Naive thymus-derived CD8-positive, alpha-beta T cell (primary cell): ENCODE data around the gene AKNAD1. TPM values are rescaled to one million over a fixed set of nuclear protein-coding genes. Genes with fewer than 3 reads are reported as not detected.
A peak's percentile ranks its signal among the peaks of the same experiment; 100 is the strongest.
"Not testable (repeated sequence)": the region's sequence is repeated elsewhere in the genome, so short reads cannot be mapped to it uniquely, and the experiment has no call there.

Experiments
- ATAC-seq, 2 donors: fragments of 150-1000 bp; cut with Tn5 transposase in 1 of 2; sonication (Bioruptor Pico), chemical (Tn5 transposase) in 1 of 2; 1 replicate in 1 of 2; 2 replicates in 1 of 2; pipeline ENCODE4 v1.10.0; 2021; ENCODE audit warnings: mild to moderate bottlenecking in 2 of 2, moderate library complexity in 2 of 2
- POLR2A ChIA-PET: fragments of 350-600 bp; sonication (Branson Sonifier 250); formaldehyde crosslinking; loops from one replicate; lab custom pipeline; 2021; ENCODE audit warnings: antibody characterized with exemption; lab: Charles Lee
- DNase-seq, 10 donors: peaks; one replicate each; pipeline versions ENCODE4 v3.0.0 to v3.0.0-alpha.2; 2020 to 2022
- H3K27ac Mint-ChIP-seq, 10 donors: one replicate each; pipeline ENCODE4 v1.8.0; 2020 to 2022; ENCODE audit warnings: mild to moderate bottlenecking in 10 of 10, mixed read lengths in 10 of 10, moderate library complexity in 4 of 10, inconsistent platforms in 1 of 10
- H3K27me3 Mint-ChIP-seq, 5 donors: one replicate each; pipeline ENCODE4 v1.8.0; 2021 to 2022; ENCODE audit warnings: mixed read lengths in 5 of 5
- H3K36me3 Mint-ChIP-seq, 3 donors: one replicate each; pipeline ENCODE4 v1.8.0; 2020 to 2022; ENCODE audit warnings: mixed read lengths in 3 of 3, mild to moderate bottlenecking in 2 of 3, inconsistent platforms in 1 of 3
- H3K4me1 Mint-ChIP-seq, 4 donors: one replicate each; pipeline ENCODE4 v1.8.0; 2021 to 2022; ENCODE audit warnings: mixed read lengths in 4 of 4
- H3K4me3 Mint-ChIP-seq, 10 donors: one replicate each; pipeline ENCODE4 v1.8.0; 2020 to 2022; ENCODE audit warnings: mild to moderate bottlenecking in 10 of 10, mixed read lengths in 10 of 10, moderate library complexity in 6 of 10, inconsistent platforms in 1 of 10
- H3K9me3 Mint-ChIP-seq, 9 donors: one replicate each; pipeline ENCODE4 v1.8.0; 2020 to 2022; ENCODE audit warnings: mixed read lengths in 9 of 9, mild to moderate bottlenecking in 3 of 9, inconsistent platforms in 1 of 9, moderate library complexity in 1 of 9
- polyA plus RNA-seq, 3 donors: library from polyadenylated mRNA; unstranded; fragments of 300-500 nt; fragmentation: Illumina TruSeq; gene quantifications; one replicate each; pipeline ENCODE4 v1.2.3, GENCODE V29; 2021
- total RNA-seq, 8 experiments: library from RNA in 2 of 8; stranded (reverse) in 2 of 8; gene quantifications; one replicate each; pipeline ENCODE4 v1.2.3 and lab custom pipeline; 2021 to 2026

Gene AKNAD1
- total and polyA plus RNA-seq, 5 experiments from 2014 or later = not detected

GRCh38 chr1:108791790-108792189, 65.1 kb downstream of the AKNAD1 start:
- Mint-ChIP-seq H3K4me1 (no peaks in the 10 kb centered on the region), H3K4me3 (no peak overlapping the region), H3K9me3 (peaks cover 6 to 34% (median 16%) of the 10 kb centered on the region in 9 donors), H3K27me3 (no peaks in the 10 kb centered on the region), H3K36me3 (peaks cover 34 to 95% (median 69%) of the 10 kb centered on the region in 3 donors), H3K27ac (no peak overlapping the region)
- DNase-seq (no peak), ATAC-seq (no peak)
- POLR2A ChIA-PET = no interaction called here

GRCh38 chr1:108785880-108786279, 71.0 kb downstream of the AKNAD1 start:
- no peak overlapping the region for H3K4me3 Mint-ChIP-seq
- no peaks in the 10 kb centered on the region for H3K4me1 Mint-ChIP-seq
- H3K36me3 Mint-ChIP-seq = peaks cover 41 to 96% (median 89%) of the 10 kb centered on the region in 3 donors
- H3K27me3 Mint-ChIP-seq = no peaks in the 10 kb centered on the region
- ATAC-seq (no peak), DNase-seq (no peak)
- peaks cover 17 to 46% (median 23%) of the 10 kb centered on the region in 9 donors for H3K9me3 Mint-ChIP-seq
- H3K27ac Mint-ChIP-seq = no peak overlapping the region
- POLR2A ChIA-PET = no interaction called here

- ATAC-seq = no peak
- no peak for DNase-seq
- Mint-ChIP-seq H3K27me3 (no peaks in the 10 kb centered on the region), H3K36me3 (peaks cover 35 to 96% (median 87%) of the 10 kb centered on the region in 3 donors), H3K27ac (no peak overlapping the region), H3K4me1 (no peaks in the 10 kb centered on the region), H3K9me3 (peaks cover 14 to 40% (median 23%) of the 10 kb centered on the region in 9 donors), H3K4me3 (no peak overlapping the region)
- POLR2A ChIA-PET = no interaction called here
Observed at GRCh38 chr1:108785264-108785663, 71.6 kb downstream of the AKNAD1 start.

GRCh38 chr1:108781575-108781944, 75.3 kb downstream of the AKNAD1 start:
- Mint-ChIP-seq H3K36me3 (peaks cover 37 to 84% (median 73%) of the 10 kb centered on the region in 3 donors), H3K9me3 (peaks cover 13 to 34% (median 23%) of the 10 kb centered on the region in 9 donors)
- H3K4me1 Mint-ChIP-seq, H3K4me3 Mint-ChIP-seq, DNase-seq, H3K27me3 Mint-ChIP-seq, ATAC-seq, POLR2A ChIA-PET, H3K27ac Mint-ChIP-seq: not testable (repeated sequence)

- DNase-seq (no peak), ATAC-seq (no peak)
- POLR2A ChIA-PET = no interaction called here
- Mint-ChIP-seq H3K4me1 (no peaks in the 10 kb centered on the region), H3K9me3 (peaks cover 12 to 29% (median 21%) of the 10 kb centered on the region in 9 donors), H3K36me3 (peaks cover 35 to 83% (median 69%) of the 10 kb centered on the region in 3 donors), H3K27me3 (no peaks in the 10 kb centered on the region), H3K27ac (peak overlapping the region in 2 of 10 donors; percentile 20 to 49), H3K4me3 (no peak overlapping the region)
Observed at GRCh38 chr1:108780937-108781574, 75.8 kb downstream of the AKNAD1 start.

- H3K4me3 Mint-ChIP-seq = no peak overlapping the region
- H3K27ac Mint-ChIP-seq = no peak overlapping the region
Observed at GRCh38 chr1:108779455-108779854, 77.4 kb downstream of the AKNAD1 start.

GRCh38 chr1:108777839-108778238, 79.1 kb downstream of the AKNAD1 start:
- no peak for ATAC-seq
- POLR2A ChIA-PET = no interaction called here

More at GRCh38 chr1:108779455-108779854, 77.4 kb downstream of the AKNAD1 start:
- no peaks in the 10 kb centered on the region for H3K4me1 Mint-ChIP-seq
- no peak for ATAC-seq
- H3K36me3 Mint-ChIP-seq = peaks cover 26 to 79% (median 60%) of the 10 kb centered on the region in 3 donors
- POLR2A ChIA-PET = no interaction called here
- no peak for DNase-seq
- peaks cover 5 to 13% (median 10%) of the 10 kb centered on the region in 9 donors for H3K9me3 Mint-ChIP-seq
- no peaks in the 10 kb centered on the region for H3K27me3 Mint-ChIP-seq

GRCh38 chr1:108767708-108768107, 89.2 kb downstream of the AKNAD1 start:
- Mint-ChIP-seq H3K36me3 (peaks cover 9 to 56% (median 17%) of the 10 kb centered on the region in 3 donors), H3K4me3 (no peak overlapping the region), H3K27ac (peak overlapping the region in 1 of 10 donors; percentile 53), H3K9me3 (no peaks in the 10 kb centered on the region), H3K4me1 (peaks cover 0 to 8% (median 3%) of the 10 kb centered on the region in 4 donors), H3K27me3 (no peaks in the 10 kb centered on the region)
- no peak for ATAC-seq
- DNase-seq = no peak
- POLR2A ChIA-PET = no interaction called here

More at GRCh38 chr1:108777839-108778238, 79.1 kb downstream of the AKNAD1 start:
- DNase-seq = no peak
- Mint-ChIP-seq H3K9me3 (no peaks in the 10 kb centered on the region), H3K4me1 (no peaks in the 10 kb centered on the region), H3K27me3 (no peaks in the 10 kb centered on the region), H3K36me3 (peaks cover 12 to 77% (median 51%) of the 10 kb centered on the region in 3 donors), H3K4me3 (no peak overlapping the region), H3K27ac (no peak overlapping the region)

- no peak for ATAC-seq
- no peak for DNase-seq
- H3K4me3 Mint-ChIP-seq = no peak overlapping the region
- peaks cover 0 to 8% (median 3%) of the 10 kb centered on the region in 4 donors for H3K4me1 Mint-ChIP-seq
- POLR2A ChIA-PET = no interaction called here
- H3K27me3 Mint-ChIP-seq = no peaks in the 10 kb centered on the region
- peaks cover 9 to 57% (median 17%) of the 10 kb centered on the region in 3 donors for H3K36me3 Mint-ChIP-seq
- H3K27ac Mint-ChIP-seq = peak overlapping the region in 1 of 10 donors; percentile 53
- H3K9me3 Mint-ChIP-seq = no peaks in the 10 kb centered on the region
Observed at GRCh38 chr1:108767115-108767514, 89.8 kb downstream of the AKNAD1 start.

Other genes with a start within 250 kb of the AKNAD1 start
- gene HENMT1, start 196.0 kb downstream of the AKNAD1 start, total RNA-seq = 10 to 100 TPM; 24.8 to 27.6 TPM
- gene HENMT1, start 196.0 kb downstream of the AKNAD1 start, polyA plus RNA-seq = 10 to 100 TPM; 38.1 to 53.8 (median 42.4) TPM
- 100 to 1,000 TPM; 146 TPM for gene PRPF38B, start 164.8 kb downstream of the AKNAD1 start, total RNA-seq
- 10 to 100 TPM; 18.9 to 21.7 (median 19.1) TPM for gene PRPF38B, start 164.8 kb downstream of the AKNAD1 start, polyA plus RNA-seq
- under 1 TPM; 0.22 to 0.34 TPM for gene FNDC7, start 144.2 kb downstream of the AKNAD1 start, total RNA-seq
- not detected for gene FNDC7, start 144.2 kb downstream of the AKNAD1 start, polyA plus RNA-seq
- gene STXBP3, start 110.4 kb downstream of the AKNAD1 start, total RNA-seq = 10 to 100 TPM; 72.5 to 83.6 TPM
- gene STXBP3, start 110.4 kb downstream of the AKNAD1 start, polyA plus RNA-seq = 10 to 100 TPM; 39.8 to 46.1 (median 43.6) TPM
- 1 to 10 TPM in 1 of 2 experiments, under 1 TPM in 1; 0.88 to 2.3 TPM for gene GPSM2, start 19.9 kb upstream of the AKNAD1 start, total RNA-seq
- gene GPSM2, start 19.9 kb upstream of the AKNAD1 start, polyA plus RNA-seq = under 1 TPM; 0.33 to 0.59 (median 0.58) TPM
- 10 to 100 TPM; 25.0 to 25.4 TPM for gene CLCC1, start 106.4 kb upstream of the AKNAD1 start, total RNA-seq
- gene CLCC1, start 106.4 kb upstream of the AKNAD1 start, polyA plus RNA-seq = 10 to 100 TPM; 10.6 to 12.7 (median 10.8) TPM
- gene WDR47, start 185.0 kb upstream of the AKNAD1 start, total RNA-seq = 10 to 100 TPM; 15.0 to 16.6 TPM
- 1 to 10 TPM; 3.0 to 6.1 (median 5.7) TPM for gene WDR47, start 185.0 kb upstream of the AKNAD1 start, polyA plus RNA-seq
- 10 to 100 TPM; 10.8 to 11.6 TPM for gene TAF13, start 218.9 kb upstream of the AKNAD1 start, total RNA-seq
- 1 to 10 TPM; 1.5 to 1.7 (median 1.7) TPM for gene TAF13, start 218.9 kb upstream of the AKNAD1 start, polyA plus RNA-seq
- gene TMEM167B, start 233.7 kb upstream of the AKNAD1 start, total RNA-seq = 10 to 100 TPM; 42.4 to 51.3 TPM
- gene TMEM167B, start 233.7 kb upstream of the AKNAD1 start, polyA plus RNA-seq = 10 to 100 TPM; 28.8 to 32.0 (median 29.6) TPM